ENCODE measurements around the gene PAN2. TPM values are rescaled to one million over a fixed set of nuclear protein-coding genes. Genes with fewer than 3 reads are reported as not detected.

The PAN2 gene, protein sequence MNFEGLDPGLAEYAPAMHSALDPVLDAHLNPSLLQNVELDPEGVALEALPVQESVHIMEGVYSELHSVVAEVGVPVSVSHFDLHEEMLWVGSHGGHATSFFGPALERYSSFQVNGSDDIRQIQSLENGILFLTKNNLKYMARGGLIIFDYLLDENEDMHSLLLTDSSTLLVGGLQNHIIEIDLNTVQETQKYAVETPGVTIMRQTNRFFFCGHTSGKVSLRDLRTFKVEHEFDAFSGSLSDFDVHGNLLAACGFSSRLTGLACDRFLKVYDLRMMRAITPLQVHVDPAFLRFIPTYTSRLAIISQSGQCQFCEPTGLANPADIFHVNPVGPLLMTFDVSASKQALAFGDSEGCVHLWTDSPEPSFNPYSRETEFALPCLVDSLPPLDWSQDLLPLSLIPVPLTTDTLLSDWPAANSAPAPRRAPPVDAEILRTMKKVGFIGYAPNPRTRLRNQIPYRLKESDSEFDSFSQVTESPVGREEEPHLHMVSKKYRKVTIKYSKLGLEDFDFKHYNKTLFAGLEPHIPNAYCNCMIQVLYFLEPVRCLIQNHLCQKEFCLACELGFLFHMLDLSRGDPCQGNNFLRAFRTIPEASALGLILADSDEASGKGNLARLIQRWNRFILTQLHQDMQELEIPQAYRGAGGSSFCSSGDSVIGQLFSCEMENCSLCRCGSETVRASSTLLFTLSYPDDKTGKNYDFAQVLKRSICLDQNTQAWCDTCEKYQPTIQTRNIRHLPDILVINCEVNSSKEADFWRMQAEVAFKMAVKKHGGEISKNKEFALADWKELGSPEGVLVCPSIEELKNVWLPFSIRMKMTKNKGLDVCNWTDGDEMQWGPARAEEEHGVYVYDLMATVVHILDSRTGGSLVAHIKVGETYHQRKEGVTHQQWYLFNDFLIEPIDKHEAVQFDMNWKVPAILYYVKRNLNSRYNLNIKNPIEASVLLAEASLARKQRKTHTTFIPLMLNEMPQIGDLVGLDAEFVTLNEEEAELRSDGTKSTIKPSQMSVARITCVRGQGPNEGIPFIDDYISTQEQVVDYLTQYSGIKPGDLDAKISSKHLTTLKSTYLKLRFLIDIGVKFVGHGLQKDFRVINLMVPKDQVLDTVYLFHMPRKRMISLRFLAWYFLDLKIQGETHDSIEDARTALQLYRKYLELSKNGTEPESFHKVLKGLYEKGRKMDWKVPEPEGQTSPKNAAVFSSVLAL
- 15.5 and 15.9 TPM in 2 replicates for total RNA-seq

DNA sequence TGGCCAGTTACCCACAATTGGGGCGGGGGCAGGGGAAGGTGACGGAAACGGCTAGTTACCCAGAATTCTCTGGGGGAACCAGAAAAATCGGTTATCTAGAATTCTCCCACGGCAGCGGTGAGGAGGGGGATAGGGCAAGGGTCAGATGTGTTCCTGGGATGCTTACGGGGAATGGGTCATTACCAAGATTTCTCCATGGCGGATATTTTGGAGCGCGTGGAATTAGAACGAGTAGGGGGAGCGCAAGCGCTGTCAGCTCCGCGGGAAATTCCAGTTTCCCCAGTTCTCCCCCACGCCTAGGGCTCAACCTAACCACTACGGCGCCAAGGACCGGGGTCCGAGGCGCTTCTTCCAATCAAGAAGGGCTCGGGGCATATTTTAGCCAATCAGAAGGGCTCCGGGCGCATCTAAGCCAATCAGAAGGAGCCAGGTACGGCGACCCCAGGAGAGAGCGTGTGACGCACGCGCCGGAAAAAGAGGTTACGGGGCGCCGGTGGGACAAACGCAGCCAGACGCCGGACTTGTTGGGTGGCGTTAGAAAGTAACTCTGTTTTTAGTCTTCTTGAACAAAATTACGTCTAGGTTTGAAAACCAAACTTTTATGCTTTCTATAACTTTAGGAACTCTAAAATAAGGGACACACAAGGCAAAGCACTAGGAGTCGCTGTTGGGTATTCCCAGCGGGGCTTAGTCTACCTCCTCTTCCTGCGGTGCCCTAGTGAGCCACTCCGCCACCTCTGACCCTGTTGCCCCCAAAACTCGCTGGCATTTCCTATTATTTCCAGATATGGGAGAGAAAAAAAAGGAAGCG is at the start of gene PAN2:
Gene PAN2, minus strand, starts transcription at position 322 of the 811 bp plus-strand sequence. CDS start 906 bp downstream, outside the sequence.

DNA sequence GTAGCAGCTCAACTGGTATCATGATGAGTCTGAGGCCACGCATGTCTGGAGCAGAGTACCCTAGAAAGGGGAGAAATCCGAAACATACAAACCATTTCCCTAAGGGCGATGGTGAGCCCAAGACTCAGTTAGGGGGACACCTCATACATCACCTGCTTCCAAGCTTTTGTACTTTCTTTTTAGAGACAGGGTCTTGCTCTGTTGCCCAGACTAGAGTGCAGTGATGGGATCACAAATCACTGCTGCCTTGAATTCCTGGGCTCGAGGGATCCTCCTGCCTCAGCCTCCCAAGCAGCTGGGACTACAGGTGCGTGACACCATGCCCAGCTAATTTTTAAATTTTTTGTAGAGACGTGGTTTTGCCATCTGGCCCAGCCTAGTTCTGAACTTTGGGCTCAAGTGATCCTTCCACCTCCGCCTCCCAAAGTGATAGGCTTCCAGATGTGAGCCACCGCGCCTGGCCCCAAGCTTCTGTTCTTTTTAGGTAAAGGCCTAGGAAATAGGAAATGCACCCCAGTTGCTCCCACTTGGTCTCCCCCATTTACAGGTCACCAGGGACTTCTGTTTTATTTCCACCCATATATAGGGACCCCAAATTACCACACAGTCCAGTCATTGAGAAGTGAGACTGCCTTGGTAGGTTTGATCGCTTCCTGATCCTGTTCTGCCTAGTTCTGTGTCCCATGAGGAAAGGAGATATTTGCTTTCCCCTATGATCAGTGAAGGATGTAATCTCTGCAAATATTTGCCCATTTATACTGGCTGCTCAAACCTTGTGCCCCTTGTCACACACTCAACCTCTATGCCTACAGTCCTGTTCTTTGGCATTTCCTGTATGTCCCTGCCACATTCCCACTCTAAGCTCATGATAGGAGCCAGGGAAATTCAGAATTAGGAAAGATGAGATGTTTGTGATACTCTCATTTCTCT is 28.6 kb upstream of the PAN2 start, which contains the start of gene APOF:
Gene APOF, minus strand, starts transcription at position 728 of the 930 bp plus-strand sequence. Its CDS starts 112 bp downstream, at position 616.

DNA sequence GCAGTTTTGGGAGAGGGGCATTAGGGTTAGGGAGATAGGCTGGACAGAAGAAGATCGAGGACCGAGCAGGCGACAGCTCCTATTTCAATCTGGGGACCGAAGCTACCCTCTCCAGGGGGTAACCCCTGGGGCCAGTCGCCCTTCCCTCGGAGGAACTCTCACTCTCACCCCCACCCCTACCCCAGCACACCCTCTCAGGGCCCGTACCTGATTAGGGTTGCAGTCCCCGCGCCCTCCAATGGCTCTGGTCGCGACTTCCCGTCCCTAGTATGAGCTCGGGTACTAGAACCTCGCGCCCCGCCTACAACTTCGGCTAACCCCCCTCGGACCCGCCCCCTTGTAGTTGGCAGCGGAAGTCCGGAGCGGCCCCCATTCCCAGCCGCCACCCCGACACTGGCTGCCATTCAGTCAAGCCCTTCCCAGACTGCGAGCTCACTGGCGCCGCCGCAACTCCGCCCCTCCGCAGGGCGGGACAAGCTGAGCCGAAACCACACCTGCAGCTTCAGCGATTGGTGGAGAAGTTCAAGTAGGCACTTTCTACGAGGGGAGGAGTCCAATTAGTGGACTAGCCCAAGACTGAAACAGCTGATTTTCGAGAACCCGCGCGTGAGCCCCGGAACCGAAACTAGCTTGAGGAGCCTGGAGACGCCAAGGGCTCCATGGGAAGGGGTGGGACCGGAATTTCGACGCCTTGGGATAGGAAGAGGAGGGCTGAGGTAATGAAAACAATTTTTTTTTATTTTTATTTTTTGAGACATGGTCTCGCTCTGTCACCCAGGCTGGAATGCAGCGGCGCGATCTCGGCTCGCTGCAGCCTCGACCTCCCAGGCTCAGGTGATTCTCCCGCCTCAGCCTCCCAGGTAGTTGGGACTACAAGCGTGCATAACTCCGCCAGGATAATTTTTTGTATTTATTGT is 26.3 kb upstream of the PAN2 start, which contains the start of gene STAT2:
Gene STAT2, minus strand, starts transcription at position 257 of the 917 bp plus-strand sequence. CDS start 3,536 bp downstream, outside the sequence.

DNA sequence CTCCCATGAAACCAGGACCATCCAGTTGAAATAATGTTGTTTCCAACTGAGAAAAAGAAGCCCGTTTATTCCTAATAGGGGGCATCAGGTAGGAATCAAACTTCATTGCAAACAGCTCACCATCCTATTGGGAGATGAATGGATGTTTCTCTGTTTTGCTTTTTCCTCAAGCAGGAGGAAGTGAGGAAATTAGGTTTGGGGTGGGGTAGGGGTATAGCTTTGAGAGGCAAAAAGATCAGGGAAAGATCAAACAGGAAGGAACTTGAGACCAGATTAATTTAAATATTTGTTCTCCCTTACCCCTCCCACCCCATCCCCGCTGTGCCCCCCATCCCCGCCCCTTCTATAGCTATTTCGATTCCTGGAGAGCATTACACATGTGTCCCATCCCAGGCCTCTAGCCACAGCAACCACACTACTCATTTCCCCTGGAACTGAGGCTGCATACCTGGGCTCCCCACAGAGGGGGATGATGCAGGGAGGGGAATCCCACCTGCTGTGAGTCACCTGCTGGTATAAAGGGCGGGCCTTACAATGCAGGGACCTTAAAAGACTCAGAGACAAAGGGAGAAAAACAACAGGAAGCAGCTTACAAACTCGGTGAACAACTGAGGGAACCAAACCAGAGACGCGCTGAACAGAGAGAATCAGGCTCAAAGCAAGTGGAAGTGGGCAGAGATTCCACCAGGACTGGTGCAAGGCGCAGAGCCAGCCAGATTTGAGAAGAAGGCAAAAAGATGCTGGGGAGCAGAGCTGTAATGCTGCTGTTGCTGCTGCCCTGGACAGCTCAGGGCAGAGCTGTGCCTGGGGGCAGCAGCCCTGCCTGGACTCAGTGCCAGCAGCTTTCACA is 4.7 kb upstream of the PAN2 start, which contains the start of gene IL23A:
Gene IL23A, plus strand, starts transcription at position 577 of the 850 bp plus-strand sequence. Its CDS starts 161 bp downstream, at position 738.

DNA sequence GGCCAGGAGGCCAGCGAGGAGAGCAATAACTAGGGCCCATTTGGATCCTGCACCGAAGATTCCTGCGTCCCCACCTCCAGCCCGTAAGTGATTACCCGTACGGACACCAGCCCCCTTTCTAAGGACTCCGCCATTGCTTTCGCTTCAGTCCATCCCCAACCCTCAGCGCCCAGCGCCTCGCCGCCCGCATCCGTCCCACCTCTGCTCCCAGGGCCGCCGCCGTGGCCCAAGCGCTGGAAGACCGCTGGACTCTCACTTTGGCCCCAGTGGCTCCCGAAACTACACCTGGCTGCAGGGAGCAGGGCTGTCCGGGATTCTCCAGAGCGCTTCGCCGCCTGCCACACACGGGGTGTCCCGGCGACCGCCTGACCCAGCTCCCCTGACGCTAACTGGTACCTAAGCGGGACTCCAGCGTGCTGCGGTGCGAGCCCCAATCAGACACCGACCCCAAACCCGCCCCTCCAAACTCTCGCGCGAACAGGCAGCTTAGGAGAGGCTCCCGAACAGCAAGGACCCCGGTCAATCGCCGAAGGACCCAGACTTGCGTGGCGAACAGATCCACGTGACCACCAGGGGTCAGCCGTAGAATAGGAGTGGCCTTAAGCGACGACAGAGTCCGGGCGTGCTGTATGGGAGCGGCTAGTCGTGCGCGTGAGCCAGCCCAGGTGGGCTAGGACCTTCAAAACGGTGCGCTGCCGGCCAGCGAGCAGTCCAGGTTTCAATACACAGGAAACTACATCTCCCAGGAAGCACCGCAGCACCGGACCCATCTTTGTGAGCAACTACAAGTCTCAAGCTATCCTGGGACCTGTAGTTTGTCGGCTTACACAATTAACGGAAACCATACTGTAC is 18.0 kb downstream of the PAN2 start, which contains the start of gene CNPY2:
Gene CNPY2, minus strand, starts transcription at position 367 of the 852 bp plus-strand sequence. CDS start 771 bp downstream, outside the sequence.

DNA sequence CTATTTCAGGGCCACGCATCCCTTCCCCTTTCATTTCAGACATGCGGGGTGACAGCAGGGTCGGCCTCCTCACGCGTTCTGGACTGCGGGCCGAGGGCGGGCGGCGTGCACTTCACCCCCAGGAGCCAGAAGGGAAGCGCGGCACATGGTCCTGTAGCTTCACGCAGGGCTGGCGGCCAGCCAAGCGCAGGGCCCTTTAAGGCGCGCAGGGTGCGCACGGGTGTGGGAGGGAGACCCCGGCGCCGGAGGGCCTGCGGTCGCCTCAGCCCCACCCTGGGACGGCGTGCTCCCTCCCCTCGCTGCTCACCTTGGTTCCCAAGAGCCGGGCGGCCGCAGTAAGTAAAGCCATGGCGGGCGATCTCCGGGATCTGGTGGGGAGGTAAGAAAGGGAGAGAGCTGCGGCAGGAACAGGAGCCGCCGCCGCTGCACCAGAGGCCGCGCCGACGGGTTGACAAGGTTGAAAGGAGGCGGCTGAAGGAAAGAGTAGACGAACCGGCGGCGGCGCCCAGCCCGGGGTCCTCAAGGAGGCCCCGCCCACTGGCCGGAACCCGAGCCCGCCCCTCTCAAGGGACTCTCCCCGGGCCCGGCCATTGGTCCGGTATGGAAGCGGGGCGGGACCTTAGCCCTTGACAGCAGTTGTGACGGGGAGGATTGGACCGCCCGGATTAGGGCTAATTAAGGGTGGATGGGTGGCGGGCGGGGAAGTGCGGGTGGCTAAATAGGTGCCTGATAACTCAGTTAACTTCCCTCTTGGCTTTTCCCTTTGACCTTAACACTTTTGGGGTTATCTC is 33.8 kb downstream of the PAN2 start, which contains the start of gene CS:
Gene CS, minus strand, starts transcription at position 478 of the 791 bp plus-strand sequence. Its CDS starts 129 bp downstream, at position 349.

DNA sequence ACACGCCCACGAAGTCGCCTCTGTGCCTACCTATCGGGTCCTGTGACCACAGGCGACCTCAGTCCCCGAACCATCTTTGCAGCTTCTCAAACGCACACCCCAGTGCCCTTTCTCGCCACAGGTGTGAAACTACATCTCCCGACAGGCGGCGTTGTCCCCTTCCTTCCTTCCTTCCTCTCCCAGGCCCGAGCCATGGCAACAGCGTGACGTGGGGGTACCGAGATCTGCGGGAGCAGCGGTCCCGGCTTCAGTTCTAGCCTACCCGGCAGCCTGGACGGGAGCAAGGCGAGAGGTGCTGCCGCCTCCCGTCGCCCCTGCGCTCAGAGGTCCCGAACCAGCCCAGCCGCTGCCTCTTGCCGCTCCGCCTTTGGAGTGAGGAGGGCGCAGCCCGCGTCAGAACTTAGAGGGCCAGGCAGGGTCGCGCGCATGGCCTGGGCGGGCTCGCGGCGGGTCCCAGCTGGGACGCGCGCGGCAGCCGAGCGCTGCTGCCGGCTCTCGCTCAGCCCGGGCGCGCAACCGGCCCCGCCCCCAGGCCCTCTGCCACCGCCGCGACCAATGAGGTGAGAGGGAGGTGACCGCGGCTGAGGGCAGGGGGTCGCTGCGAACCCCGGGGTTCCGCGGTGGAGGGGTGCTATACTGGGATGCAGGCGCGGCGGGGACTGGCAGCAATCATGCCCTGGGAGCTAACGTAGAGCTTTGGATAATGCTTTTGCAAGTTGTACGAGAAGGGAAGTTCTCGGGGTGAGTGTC is 66.9 kb downstream of the PAN2 start, which contains the start of gene COQ10A:
Gene COQ10A, plus strand, starts transcription at position 250 of the 750 bp plus-strand sequence. Its CDS starts 177 bp downstream, at position 427.

Other genes with a start within 250 kb of the PAN2 start
- 72.1 and 74.9 TPM in 2 replicates for gene PA2G4, start 229.4 kb downstream of the PAN2 start, total RNA-seq
- 2,429 and 4,110 TPM in 2 replicates for gene RPL41, start 217.4 kb downstream of the PAN2 start, total RNA-seq
- gene ZC3H10, start 215.7 kb downstream of the PAN2 start, total RNA-seq, result 3.8 and 4.0 TPM in 2 replicates
- 112 and 122 TPM in 2 replicates for gene ESYT1, start 205.7 kb downstream of the PAN2 start, total RNA-seq
- gene MYL6B, start 181.4 kb downstream of the PAN2 start, total RNA-seq, result 52.9 and 103 TPM in 2 replicates
- gene MYL6, start 175.6 kb downstream of the PAN2 start, total RNA-seq, result 1,038 TPM in 2 replicates
- gene SMARCC2, start 144.5 kb downstream of the PAN2 start, total RNA-seq, result 51.1 and 58.5 TPM in 2 replicates
- gene RNF41, start 112.1 kb downstream of the PAN2 start, total RNA-seq, result 45.1 and 58.2 TPM in 2 replicates
- gene NABP2, start 109.7 kb downstream of the PAN2 start, total RNA-seq, result 20.4 and 24.1 TPM in 2 replicates
- gene SLC39A5, start 103.9 kb downstream of the PAN2 start, total RNA-seq, result not detected in 2 replicates
- 15.5 and 20.8 TPM in 2 replicates for gene ANKRD52, start 75.6 kb downstream of the PAN2 start, total RNA-seq
- 7.2 and 7.4 TPM in 2 replicates for gene COQ10A, start 67.1 kb downstream of the PAN2 start, total RNA-seq
- 74.3 and 82.7 TPM in 2 replicates for gene CS, start 33.7 kb downstream of the PAN2 start, total RNA-seq
- gene CNPY2, start 18.0 kb downstream of the PAN2 start, total RNA-seq, result 85.4 and 89.3 TPM in 2 replicates
- gene IL23A, start 4.9 kb upstream of the PAN2 start, total RNA-seq, result not detected in 2 replicates
- 139 and 194 TPM in 2 replicates for gene STAT2, start 26.1 kb upstream of the PAN2 start, total RNA-seq
- not detected in 2 replicates for gene APOF, start 28.9 kb upstream of the PAN2 start, total RNA-seq
- 3.6 and 3.9 TPM in 2 replicates for gene TIMELESS, start 115.4 kb upstream of the PAN2 start, total RNA-seq
- not detected in 2 replicates for gene MIP, start 120.7 kb upstream of the PAN2 start, total RNA-seq
- 0.98 and 1.2 TPM in 2 replicates for gene SPRYD4, start 134.6 kb upstream of the PAN2 start, total RNA-seq
- not detected in 2 replicates for gene GLS2, start 154.2 kb upstream of the PAN2 start, total RNA-seq
- gene RBMS2, start 187.8 kb upstream of the PAN2 start, total RNA-seq, result 14.8 and 20.3 TPM in 2 replicates

Data from cardiac ventricle fibroblast (primary cell).